Measurements from ENCODE around the gene RFX6.

The RFX6 gene

DNA sequence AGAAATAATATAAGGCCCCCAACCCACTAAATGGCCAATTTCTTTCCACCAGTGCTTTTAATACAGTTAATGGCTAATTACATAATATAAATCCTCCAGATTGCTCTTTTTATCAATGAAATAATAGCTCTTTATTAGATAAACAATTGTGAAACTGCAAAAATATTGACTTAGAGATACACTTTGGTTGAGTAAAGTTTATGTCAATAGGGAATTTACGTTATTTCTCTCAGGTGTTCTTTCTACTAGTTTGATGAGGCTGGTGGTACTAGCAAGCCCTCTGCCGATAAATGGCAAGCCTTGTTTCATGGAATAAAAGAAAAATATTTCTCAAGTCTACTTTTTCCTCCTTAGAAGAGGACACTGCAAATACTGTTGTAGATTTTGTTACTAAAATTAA, 18.9 kb downstream of the RFX6 start:
- DNase-seq (ENCODE audit: low read depth in 2 of 2, low spot score in 1 of 2) = no peak

DNA sequence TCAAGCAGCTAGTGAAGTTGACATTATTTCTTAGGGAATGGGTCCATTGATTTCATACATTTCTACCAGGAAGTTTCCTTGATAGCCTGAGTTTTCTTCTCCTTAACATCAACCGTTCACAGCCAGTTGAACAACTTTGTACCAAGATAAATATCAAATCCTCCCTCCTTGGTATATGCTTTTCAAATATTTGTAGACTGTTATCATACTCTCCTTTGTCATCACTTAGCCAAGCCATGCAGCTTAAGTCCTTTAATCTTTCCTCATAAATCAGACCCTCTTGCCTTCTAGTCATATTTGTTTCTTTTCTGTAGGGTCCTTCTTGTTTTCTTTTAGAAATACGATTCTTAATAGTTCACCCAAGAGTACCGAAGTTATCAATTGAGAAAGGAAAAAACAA, 25.6 kb downstream of the RFX6 start:
- DNase-seq (ENCODE audit: low read depth in 2 of 2, low spot score in 1 of 2) = no peak

DNA sequence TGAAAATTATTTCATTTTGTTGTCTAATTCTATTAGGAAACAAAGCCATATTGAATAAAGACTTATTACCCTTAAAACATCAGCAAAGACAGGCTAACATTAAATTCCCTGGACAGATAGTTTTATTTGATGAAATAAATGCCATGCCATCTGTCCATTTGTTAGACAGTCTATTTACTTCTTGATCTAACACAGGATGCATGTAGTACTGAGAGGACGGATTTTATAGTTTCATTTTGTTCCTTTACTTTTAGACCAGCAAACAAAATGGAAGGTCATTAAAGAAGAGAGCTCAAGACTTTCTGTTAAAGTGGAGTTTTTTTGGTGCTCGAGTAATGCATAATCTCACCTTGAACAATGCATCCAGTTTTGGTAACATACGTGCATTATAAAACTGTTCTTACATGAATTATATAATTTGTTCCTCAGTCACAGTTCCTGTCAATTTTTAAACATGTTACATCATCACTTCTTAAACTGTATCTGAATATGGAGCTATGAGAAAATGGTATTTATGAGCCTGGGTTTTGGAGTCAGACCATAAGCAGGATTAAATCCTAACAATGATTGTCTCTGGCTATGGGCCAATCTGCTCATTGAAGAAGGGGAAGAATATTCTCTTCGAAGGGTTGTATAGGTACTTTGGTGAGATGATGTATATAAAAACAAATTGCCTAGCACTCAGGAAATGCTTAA, 46.0 kb downstream of the RFX6 start:
- no peak for DNase-seq (ENCODE audit: low read depth in 2 of 2, low spot score in 1 of 2)

DNA sequence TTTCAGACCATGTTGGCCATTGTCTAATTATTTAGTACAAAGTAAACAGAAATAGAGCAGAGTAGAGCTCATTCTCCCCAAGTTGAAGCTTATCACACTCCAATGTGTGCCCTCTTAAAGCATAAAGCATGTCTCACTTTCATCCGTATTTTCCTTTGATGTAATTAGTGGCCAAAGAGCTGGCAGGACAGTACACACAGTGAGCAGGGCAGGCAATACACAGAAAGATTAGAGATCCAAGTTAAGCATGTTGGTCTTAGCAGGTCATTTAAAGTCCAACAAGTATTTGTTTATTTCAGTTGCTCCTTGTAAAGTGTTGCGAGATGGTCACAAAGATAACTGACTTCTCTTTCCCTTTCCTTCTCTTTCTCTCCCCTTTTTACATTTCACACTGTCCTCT, 47.2 kb downstream of the RFX6 start:
- DNase-seq (ENCODE audit: low read depth in 2 of 2, low spot score in 1 of 2) = no peak

DNA sequence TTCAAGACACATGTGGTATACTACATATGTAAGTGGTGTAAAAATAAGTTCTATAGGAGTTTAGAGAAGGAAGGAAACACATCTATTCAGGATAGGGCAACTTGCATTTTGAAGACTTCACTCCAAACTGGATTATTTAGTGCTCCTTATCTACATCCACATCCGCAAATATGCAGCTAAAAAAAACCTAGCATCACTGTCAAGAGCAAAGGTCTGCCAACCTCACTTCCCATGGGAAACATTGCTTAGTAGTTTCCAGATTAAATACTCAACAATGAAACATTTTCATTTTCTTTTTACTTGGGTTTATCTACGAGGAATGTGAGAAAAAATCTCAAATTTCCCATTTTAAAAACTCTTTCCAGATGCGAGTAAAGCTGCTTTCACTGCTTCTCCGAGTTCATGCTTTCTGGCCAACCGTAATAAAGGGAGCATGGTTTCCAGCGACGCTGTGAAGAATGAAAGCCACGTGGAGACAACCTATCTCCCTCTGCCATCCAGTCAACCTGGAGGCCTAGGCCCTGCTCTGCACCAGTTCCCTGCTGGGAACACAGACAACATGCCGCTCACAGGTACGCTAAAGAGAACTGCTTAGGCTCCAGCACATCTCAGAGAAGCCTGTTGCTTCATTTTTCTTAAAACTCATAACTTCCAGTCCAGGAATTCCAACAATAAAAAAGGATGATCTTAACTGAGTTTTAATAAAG, 48.2 kb downstream of the RFX6 start:
- DNase-seq (ENCODE audit: low read depth in 2 of 2, low spot score in 1 of 2) = no peak

DNA sequence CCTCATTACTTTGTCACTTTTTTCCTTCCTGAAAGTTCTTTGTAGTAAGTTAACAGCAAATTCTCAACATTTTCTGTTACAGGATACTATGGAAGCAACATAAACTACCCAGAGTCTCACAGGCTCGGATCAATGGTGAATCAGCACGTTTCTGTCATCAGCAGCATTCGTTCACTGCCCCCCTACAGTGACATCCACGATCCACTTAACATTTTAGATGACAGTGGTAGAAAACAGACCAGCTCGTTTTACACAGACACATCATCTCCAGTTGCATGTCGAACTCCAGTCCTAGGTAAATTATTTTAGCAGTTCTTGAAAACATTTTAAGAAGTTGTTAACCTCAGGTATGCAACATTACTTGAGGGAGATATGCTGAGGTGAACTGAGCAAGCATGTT, 51.6 kb downstream of the RFX6 start:
- no peak for DNase-seq (ENCODE audit: low read depth in 2 of 2, low spot score in 1 of 2)

DNA sequence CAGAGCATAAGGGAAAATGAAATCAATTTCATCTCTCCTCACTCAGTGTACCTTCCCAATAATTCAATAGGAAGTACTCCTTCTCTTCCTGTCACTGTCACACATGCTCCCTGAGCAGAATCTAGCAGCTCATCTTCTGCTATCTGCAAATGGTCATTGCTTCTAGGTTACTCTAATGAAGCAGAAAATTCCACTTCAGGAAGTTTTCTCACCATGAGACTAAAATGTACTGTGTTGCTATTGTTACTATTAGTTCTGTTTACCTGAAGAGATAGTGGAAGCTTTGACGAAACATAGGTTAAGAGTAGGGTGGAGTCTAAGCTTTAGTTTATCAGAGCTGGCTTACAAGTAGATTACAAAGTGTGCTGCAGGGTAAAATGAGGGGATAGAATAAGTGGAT, 52.8 kb downstream of the RFX6 start:
- no peak for DNase-seq (ENCODE audit: low read depth in 2 of 2, low spot score in 1 of 2)

DNA sequence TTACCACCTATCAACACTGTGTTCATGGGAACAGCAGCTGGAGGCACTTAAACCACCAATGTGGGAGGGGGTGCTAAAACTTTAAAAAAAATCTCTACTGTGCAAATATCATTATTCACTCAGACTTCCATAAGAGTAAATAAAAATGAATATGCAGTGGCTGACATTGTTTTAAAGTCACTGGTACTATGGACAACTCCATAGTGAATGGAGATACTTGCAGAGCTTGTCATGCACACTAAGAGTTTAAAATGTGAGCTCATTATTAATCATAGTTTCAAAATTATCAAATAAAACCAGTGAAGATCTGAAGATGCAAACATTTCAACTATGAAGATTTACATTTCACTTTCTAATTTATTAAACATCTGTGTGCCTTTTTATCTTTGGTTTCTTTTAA, 54.4 kb downstream of the RFX6 start:
- no peak for DNase-seq (ENCODE audit: low read depth in 2 of 2, low spot score in 1 of 2)

DNA sequence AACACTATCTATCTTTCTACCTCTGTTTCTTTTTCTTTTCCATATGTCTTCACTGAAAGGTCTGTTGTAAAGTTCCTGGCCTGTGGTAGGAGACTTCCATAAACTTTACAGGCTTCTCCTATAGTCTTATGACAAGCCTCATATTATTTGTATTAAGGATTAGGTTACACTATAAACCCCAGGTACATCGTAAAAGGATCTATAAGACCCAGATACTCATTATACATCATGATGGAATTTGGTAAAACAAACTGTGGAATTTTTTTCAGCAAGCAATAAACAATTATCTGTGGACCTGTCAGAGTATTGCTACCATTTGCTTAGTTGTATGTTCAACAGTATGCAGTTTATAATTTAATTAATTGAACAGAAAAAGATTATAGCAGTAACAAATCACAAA, 55.5 kb downstream of the RFX6 start:
- no peak for DNase-seq (ENCODE audit: low read depth in 2 of 2, low spot score in 1 of 2)

DNA sequence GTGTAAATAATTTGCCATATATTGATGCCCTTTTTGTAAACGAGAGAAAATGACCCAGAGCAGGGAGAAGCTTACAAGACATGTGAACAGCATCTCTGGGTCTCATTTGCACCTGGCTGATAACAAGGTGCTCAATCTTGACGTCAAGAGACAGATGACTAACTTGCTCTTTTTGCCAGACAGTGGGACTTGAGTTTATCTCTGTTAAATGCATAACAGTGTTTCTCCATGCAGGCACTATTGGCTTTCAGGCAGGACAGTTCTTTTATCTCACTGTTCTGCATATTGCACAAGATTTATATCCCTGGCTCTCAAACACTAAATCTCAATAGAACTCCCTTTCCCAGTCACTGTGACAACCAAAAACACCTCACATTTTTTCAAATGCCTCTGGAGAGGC, 56.4 kb downstream of the RFX6 start:
- no peak for DNase-seq (ENCODE audit: low read depth in 2 of 2, low spot score in 1 of 2)

DNA sequence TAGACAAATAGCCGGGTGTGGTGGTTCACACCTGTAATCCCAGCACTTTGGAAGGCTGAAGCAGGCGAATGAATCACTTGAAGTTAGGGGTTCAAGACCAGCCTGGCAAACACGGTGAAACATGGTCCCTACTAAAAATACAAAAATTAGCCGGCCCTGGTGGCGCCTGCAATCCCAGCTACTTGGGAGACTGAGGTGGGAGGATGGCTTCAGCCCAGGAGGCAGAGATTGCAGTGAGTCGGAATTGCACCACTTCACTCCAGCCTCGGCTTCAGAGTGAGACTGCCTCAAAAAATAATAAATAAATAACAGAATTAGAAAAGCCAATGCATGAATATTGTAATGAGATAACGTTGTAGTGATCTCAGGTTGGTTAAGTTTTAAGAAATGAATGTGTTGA, 61.3 kb downstream of the RFX6 start:
- DNase-seq (ENCODE audit: low read depth in 2 of 2, low spot score in 1 of 2) = no peak

DNA sequence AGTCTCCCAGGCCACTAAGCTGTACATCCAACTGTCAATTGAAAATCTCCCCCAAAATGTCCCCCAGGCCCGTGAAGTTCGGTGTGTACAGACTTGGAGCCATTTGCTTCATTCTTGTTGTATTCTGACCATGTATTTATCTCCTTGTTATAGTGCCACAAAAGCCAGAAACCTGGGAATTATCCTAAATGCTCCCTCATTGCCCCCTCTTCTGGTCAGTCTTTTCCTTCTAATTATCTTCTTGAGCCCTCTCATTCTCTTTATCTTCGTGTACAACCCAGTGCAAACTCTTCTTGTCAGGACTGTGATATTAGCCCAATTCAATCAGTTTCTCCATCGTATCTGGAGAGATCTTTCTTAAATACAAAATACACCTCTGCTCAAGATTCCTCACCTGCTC, 64.7 kb downstream of the RFX6 start:
- DNase-seq (ENCODE audit: low read depth in 2 of 2, low spot score in 1 of 2) = no peak

DNA sequence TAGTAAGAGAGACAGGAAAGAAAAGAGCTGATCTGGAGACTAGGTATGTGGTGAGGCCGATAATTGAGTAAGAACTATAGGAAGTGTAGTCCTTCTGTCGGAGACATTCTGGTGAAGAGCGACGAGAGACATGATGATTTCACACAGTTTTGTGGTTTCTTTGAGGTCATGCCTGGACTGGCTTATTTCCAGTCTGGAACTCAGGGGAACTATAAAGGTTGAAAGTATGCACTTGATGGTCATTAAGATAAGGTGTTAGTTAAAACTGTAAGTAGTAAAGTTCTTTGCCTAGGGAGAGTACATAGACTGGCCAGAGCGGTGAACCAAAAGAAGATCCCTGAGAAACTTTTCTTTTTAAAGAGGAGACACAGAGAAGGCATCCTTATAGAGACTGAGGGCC, 68.8 kb downstream of the RFX6 start:
- no peak for DNase-seq (ENCODE audit: low read depth in 2 of 2, low spot score in 1 of 2)

DNA sequence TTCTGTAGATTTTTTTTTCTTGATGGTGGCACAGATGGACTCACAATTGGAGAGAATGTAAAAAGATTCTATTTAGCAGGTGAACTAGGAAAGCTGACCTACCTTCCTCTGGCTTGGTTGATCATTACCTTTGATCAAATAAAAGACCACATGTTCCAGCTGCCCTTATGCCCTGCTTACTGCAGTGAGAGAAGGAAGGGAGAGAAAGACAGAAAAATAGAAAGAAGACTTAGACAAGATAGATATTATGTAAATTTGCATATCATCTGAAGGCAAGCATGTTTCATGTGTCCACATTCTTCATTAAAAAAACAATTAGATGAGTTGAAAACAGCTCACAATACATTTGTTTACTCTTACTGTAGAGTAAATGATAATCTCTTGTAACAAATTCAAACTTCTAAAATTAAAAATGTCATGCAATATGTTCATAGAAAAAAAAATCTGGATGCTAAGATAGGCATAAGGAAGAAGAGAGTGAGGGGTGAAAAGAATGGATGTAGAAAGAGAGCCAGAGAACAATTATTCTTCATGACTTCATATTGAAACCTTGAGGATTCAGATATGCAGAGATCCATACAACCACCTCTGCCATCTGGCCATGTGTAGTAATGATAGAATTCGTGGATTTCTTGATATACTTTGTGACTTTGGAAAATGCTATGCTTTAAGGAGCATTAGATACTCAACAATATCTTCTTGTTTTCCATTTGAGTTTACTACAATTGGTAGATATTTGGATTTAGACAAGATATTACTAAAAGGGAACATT, 71.7 kb downstream of the RFX6 start:
- DNase-seq (ENCODE audit: low read depth in 2 of 2, low spot score in 1 of 2) = no peak

DNA sequence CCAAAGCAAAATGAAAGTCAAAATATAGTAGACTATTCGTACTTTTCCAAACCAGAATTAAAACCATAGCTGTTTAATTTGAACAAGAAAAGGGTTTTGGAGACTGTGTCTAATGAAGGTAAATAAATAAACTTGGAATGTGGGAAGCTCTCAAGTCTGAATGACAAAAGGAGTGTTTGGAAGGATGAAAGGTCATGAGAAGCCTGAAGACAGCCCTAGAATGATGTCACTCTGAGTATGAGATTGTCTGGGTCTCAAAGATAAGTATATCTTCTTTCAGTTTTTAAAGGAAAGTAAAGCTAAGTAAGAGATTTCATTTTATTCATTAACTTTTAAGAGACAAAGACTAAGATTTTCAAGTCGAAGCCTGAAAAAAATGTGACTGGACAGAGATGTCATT, 72.9 kb downstream of the RFX6 start:
- no peak for DNase-seq (ENCODE audit: low read depth in 2 of 2, low spot score in 1 of 2)

DNA sequence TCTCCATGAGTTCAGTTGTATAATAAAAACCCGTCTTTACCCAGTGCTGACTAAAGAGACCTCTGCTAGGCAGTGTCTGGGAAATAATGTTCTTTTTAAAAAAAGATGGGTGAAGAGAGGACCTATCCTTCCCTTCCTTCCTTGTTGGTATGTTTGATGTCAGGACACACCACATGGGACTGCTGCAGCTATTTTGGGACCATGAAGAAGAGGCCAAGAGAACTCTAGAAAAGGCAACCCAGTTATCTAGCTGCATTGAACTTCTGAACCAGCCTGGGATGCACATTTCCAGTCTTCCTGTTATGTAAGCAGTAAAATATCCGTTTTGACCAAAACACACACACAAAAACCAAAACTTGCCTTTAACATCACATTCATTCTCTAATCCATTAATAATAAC, 77.3 kb downstream of the RFX6 start:
- no peak for DNase-seq (ENCODE audit: low read depth in 2 of 2, low spot score in 1 of 2)

DNA sequence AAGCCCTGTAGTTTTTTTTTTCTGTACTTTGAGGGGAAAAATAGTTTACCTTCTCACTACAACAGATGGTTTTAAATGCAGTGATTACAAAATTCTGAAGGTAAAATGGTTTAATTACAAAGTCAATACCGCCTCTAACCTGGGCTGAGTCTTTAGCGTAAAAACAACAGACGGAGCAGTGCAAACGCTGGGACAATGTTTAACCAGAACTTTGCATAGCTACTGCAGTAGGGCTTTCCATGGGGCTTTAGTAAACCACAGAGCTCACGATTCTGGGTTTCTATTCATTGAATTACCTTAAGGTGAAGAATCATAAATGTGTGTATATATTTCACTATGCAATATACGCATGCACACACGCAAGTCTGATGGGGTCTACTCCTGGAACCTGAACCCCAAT, 77.9 kb downstream of the RFX6 start:
- no peak for DNase-seq (ENCODE audit: low read depth in 2 of 2, low spot score in 1 of 2)

DNA sequence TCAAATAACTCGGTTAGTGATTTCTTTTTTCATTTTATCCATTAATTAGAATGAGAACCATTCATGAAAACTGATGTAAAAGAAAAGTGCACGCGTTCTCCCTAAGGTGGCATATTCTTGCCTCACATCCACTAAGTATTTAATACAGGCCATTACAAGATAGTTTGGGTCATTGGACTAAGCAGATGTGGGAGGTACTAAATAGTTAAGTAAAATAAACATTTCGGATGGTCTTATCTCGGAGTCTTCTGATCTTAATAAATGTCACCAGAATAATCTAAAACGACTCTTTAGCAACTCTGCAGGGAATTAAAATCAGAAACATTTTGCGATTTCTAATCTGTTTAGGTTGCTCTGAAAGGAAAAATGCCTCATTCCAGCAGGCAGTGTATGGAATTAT, 78.7 kb downstream of the RFX6 start:
- DNase-seq (ENCODE audit: low read depth in 2 of 2, low spot score in 1 of 2) = no peak

DNA sequence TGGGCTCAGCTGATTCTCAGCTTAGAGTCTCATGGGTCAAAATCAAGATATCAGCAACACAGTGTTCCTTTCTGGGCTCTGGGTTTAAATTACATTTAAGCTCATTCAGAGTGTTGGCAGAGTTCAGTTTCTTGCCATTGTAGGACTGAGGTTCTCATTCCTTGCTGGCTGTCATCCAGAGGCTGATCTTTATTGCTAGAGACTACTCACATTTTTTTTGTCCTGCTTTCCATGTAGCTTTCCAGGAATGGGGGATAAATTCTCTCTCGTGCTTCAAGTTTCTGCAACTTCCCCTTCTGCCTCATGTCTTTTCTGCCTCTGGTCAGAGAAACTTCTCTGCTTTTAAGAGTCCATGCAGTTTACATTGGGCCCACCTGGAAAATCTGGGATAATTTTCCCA, 86.9 kb downstream of the RFX6 start:
- DNase-seq (ENCODE audit: low read depth in 2 of 2, low spot score in 1 of 2) = no peak

DNA sequence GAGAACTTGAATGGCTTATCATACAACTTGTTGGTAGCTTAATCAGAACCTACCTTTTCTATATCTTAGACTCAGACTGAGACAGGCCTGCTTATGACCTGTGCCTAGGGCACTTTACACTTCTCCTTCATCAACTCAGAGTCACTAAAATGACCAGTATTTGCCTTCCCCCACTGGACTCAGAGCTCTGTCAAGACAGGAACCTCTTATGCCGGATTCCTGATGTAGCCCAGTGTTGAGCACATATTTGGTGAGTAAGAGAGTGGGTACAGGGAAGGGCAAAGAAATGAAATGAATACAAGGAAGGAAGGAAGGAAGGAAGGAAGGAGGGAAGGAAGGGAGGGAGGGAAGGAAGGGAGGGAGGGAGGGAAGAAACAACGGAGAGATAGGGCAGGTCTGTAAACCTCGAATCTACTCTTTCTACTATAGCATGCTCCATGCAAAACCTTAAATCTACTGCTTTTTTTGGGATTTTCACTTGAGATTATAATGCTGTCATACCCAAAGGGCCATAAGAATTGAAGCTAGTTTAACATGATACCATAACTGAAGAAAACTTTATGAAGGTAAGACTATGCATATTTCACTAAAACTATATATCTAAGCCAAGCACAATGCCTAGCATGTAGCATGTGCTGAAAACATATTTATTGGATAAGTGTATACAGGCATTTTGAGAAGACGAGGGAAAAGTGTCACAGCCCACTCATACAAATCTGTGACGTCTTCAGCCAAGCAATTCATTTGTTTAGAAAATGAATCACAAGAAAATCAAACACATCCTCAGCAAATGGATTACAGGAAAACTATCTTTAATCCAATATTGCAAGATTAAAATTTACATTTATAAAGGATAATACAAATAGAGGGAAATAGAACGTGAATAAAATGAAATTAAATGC, 89.9 kb downstream of the RFX6 start:
- DNase-seq (ENCODE audit: low read depth in 2 of 2, low spot score in 1 of 2) = no peak

DNA sequence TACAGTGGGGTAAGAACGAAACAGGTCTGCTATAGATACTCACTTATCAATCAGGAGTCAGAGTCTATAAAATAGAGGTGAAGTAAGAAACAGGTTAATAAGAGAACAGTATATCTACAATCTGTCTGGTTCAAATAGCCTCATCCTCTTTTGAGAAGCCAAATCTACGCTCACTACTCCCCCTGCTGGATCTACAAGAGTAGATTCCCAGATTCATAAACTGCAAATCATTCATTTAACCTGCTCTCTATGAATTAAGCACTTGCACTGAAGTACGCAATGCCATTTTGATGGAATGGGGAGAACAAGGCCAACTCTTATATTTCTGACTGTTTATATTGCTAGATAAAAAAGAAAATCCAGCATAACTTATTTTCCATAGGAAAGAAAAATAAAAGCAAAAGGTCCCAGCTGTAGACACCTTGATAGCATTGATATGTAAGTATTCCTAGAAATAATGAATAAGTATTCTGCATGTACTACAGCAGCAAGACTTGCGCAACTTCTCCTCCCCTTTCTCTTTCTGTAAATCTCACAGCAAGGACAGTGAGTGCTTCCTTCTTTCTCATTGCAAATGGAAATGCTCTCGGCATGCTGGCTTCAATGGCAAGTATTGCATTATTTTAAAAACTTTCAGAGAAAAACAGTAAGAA, 92.3 kb downstream of the RFX6 start:
- DNase-seq (ENCODE audit: low read depth in 2 of 2, low spot score in 1 of 2) = no peak
